Omental fat pad (tissue), 4 donors: ENCODE measurements around the gene CRYGB. TPM values are rescaled to one million over a fixed set of nuclear protein-coding genes. Genes with fewer than 3 reads are reported as not detected.

Experiments
- ATAC-seq: fragments of 150-250 bp; one replicate; pipeline ENCODE4 v1.9.1; 2016; ENCODE audit warnings: mild to moderate bottlenecking, moderate library complexity; ENCODE audit not compliant: low FRiP score
- DNase-seq: peaks from one replicate; pipeline ENCODE4 v3.0.0-alpha.2; 2019; ENCODE audit warnings: low spot score
- CTCF ChIP-seq, 3 donors: fragments of 450-650 bp; IDR thresholded peaks; one replicate each; pipeline ENCODE4 v1.5.1; 2016 to 2017; ENCODE audit warnings: antibody characterized with exemption in 3 of 3, mild to moderate bottlenecking in 3 of 3, moderate library complexity in 2 of 3
- total RNA-seq, 4 donors: library from RNA; depleted of rRNA; stranded (reverse); fragments of >200 nt; gene quantifications; one replicate each; pipeline ENCODE4 v1.1.0, GENCODE V29; 2016

The CRYGB gene
- total RNA-seq, result not detected

GRCh38 chr2:208146006-208146405, at the start of gene CRYGB:
Gene CRYGB, minus strand, starts transcription at chr2:208146158. Its CDS starts 38 bp downstream, at chr2:208146120.
- no peak for TF ChIP-seq CTCF (IDR thresholded peaks at IDR 0.05)
- ATAC-seq (no peak), DNase-seq (no peak)

- DNase-seq (no peak), ATAC-seq (no peak)
- no peak for TF ChIP-seq CTCF (IDR thresholded peaks at IDR 0.05)
Measured at GRCh38 chr2:208195531-208195930, 49.6 kb upstream of the CRYGB start.

GRCh38 chr2:208192611-208193236, 46.8 kb upstream of the CRYGB start:
- DNase-seq (no peak), ATAC-seq (no peak)
- TF ChIP-seq CTCF (IDR thresholded peaks at IDR 0.05), result no peak

GRCh38 chr2:208189810-208190503, 44.0 kb upstream of the CRYGB start, which contains the start of gene C2orf80:
Gene C2orf80, minus strand, starts transcription at chr2:208190030. Its CDS starts 3,044 bp downstream, at chr2:208186986.
- DNase-seq (no peak), ATAC-seq (no peak)
- no peak for TF ChIP-seq CTCF (IDR thresholded peaks at IDR 0.05)

- ATAC-seq (no peak), DNase-seq (no peak)
- no peak for TF ChIP-seq CTCF (IDR thresholded peaks at IDR 0.05)
Measured at GRCh38 chr2:208189069-208189809, 43.3 kb upstream of the CRYGB start.

GRCh38 chr2:208186893-208187292, 40.9 kb upstream of the CRYGB start:
- ATAC-seq (no peak), DNase-seq (no peak)
- TF ChIP-seq CTCF (IDR thresholded peaks at IDR 0.05), result no peak
